Measurements from ENCODE around the gene TUBE1.
"Not testable (repeated sequence)": the region's sequence is repeated elsewhere in the genome, so short reads cannot be mapped to it uniquely, and the experiment has no call there.

TUBE1 gene

DNA sequence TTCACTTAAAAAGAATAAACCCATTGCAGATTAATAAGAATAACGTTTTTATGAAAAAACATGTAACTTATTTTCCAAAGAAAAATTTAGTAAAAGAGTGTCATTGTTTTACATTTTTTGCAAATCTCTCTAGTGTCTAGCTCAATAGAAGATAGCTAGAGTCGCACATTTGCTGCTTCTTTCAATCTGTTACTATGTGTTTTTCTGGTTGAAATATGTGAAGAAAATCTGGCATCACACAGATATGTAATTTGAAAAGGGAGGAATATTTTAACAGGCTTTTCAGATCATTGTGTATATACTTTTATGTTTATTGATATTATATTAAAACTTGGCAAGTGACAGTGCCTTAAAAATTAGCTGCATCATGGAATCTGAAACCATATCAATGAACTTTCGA, 24.3 kb downstream of the TUBE1 start:
- no peak for FAIRE-seq
- DNase-seq (ENCODE audit: insufficient read length, low spot score): no peak
- TF ChIP-seq, protein P1, sequence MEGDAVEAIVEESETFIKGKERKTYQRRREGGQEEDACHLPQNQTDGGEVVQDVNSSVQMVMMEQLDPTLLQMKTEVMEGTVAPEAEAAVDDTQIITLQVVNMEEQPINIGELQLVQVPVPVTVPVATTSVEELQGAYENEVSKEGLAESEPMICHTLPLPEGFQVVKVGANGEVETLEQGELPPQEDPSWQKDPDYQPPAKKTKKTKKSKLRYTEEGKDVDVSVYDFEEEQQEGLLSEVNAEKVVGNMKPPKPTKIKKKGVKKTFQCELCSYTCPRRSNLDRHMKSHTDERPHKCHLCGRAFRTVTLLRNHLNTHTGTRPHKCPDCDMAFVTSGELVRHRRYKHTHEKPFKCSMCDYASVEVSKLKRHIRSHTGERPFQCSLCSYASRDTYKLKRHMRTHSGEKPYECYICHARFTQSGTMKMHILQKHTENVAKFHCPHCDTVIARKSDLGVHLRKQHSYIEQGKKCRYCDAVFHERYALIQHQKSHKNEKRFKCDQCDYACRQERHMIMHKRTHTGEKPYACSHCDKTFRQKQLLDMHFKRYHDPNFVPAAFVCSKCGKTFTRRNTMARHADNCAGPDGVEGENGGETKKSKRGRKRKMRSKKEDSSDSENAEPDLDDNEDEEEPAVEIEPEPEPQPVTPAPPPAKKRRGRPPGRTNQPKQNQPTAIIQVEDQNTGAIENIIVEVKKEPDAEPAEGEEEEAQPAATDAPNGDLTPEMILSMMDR (IDR thresholded peaks at IDR 0.05; ENCODE audit: insufficient read depth, missing control alignments): no peak

DNA sequence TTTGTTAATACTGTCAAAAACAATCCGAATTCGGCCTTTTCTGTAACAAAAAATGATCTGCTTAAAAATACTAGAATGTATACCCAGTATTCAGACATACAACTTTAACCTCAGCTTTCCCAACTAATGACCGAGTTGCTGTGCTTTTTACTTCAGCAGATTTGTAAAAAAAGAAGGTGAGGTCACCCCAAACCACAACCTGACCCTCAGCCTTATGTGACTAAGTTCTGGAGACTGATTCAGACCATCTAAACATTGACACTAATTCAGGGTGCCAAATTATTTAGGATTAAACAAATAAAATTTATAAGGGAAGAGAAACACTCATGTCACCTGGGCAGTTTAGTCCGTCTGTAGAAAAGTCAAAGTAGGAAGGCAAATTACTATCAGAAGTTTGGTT, 25.7 kb downstream of the TUBE1 start:
- DNase-seq (ENCODE audit: insufficient read length, low spot score): no peak
- no peak for FAIRE-seq
- TF ChIP-seq, protein P1 (IDR thresholded peaks at IDR 0.05; ENCODE audit: insufficient read depth, missing control alignments): no peak

DNA sequence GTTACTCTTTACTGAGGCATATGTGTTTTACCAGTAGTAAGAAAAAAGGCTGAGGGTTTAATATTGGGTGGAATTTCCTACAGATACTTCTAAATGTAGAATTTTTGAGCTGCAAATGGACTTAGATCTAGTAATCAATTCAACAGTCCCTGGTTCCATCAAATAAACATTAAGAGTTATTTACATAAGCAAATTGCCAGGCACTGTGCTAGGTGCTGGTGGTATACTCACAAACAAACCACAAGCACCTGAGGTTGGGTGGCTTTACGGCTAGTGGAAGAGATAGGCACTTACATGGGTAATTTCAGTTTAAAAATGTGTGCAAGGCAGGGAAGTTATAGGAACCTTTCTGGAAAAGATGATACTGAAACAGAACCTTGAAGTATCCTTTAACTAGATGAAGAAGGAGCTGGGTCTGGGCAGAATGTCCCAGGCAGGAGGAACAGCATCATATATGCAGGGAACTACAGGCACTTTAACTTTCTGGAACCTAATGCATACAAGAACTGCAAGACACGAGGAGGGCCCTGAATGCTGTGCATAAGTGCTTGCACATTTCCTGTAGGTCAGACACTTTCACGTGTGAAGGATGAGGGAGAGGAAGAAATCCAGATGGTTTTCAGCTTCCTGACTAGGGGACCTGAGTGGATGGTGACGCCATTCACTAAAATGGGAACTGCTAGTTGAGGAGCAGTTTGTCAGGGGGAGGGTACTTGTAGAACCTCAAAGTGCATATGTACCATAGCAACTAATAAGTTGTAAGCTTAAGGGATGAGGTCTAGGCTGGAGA, 28.8 kb downstream of the TUBE1 start:
- DNase-seq (ENCODE audit: insufficient read length, low spot score) (no peak), FAIRE-seq (no peak)
- TF ChIP-seq, protein P1 (IDR thresholded peaks at IDR 0.05; ENCODE audit: insufficient read depth, missing control alignments): no peak

DNA sequence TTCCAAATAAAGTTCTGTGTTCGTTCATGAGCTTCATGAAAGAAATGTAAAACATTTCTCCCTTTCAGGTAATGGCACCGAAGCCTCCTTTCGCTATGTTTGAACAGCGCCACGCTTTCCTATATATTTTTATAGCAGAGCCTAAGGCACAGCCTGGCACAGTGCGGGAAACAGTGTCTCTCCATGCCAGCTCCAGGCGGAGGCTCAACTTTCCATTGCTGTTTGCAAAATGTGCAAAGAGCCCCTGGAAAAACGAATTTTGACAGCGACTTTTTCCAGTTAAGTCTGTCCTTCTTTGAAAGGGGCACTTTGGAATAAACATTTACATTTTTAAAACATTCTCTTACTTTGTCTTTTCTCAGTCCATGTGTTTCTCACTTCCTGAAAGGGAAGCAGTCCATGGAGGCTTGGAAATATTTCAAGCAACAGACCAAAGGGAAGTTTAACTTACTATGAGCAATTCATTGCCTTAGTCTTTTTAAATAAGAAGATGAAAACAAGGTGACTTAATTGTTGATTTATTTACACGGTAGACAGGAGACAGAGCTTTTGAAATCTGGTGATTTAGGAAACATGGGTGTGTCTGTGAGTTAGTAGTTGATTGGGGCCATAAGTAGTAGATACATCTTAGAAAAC, 32.6 kb downstream of the TUBE1 start:
- FAIRE-seq (no peak), DNase-seq (ENCODE audit: insufficient read length, low spot score) (no peak)
- TF ChIP-seq, protein P1 (IDR thresholded peaks at IDR 0.05; ENCODE audit: insufficient read depth, missing control alignments): no peak

DNA sequence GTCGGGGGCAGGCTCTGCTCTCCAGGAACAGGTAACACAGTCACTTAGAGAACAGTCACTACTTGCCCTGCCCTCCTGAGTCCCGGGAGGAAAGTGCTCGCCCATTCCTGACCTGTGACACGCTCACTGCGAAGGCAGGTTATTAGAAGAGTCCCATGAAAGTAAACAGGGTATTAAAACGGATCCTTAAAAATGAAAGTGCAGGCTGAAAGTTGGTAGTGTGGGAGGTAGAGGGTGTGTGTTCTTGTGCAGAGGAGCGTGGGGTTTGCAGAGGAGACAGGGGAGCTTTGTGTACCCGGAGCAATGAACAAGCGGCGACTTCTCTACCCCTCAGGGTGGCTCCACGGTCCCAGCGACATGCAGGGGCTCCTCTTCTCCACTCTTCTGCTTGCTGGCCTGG, 33.3 kb downstream of the TUBE1 start, which contains the start of gene CCN6:
TSS of gene CCN6 (plus strand) at position 104 of the 400 bp plus-strand sequence. CDS start at position 358, 254 bp downstream.
- no peak for DNase-seq (ENCODE audit: insufficient read length, low spot score)
- TF ChIP-seq, protein P1 (IDR thresholded peaks at IDR 0.05; ENCODE audit: insufficient read depth, missing control alignments): no peak
- no peak for FAIRE-seq

DNA sequence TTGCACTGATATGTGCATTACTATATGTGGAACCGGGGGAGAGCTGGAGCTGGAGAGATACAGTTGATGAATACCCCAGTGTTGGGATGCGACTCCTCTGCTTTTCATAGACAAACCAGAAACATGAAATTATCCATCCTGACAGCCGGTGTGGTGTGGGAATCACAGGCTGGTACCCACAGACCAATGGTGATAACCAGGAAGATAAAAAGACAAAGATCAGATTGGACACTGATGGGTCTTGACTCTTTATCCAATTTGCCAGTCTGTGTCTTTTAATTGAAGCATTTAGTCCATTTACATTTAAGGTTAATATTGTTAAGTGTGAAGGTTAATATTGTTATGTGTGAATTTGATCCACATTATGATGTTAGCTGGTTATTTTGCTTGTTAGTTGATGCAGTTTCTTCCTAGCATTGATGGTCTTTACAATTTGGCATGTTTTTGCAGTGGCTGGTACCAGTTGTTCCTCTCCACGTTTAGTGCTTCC, 36.0 kb downstream of the TUBE1 start:
- FAIRE-seq; DNase-seq (ENCODE audit: insufficient read length, low spot score): not testable (repeated sequence)

DNA sequence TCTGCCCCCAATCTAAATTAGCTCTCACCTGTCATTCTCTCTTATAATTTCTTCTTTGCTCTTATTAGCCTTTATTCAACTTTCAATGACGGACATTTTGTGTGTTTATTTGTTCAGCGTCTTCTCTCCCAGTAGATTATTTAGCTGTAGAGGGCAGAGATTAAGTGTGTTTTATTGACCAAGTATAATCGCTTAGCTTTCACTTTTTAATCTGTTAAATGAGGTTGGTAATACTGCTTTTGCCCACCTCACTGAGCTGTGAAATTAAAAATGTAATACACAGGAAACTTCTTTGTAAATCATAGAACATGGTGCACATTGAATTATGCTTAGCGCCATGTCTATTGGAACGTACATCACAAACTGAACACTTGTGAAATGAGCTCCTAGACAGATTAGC, 36.9 kb downstream of the TUBE1 start:
- FAIRE-seq: no peak
- no peak for DNase-seq (ENCODE audit: insufficient read length, low spot score)
- TF ChIP-seq, protein P1 (IDR thresholded peaks at IDR 0.05; ENCODE audit: insufficient read depth, missing control alignments): no peak
